IPS-NIHi7 (cell line): Measurements from ENCODE around the gene KRTAP4-5.
"Not testable (repeated sequence)": the region's sequence is repeated elsewhere in the genome, so short reads cannot be mapped to it uniquely, and the experiment has no call there.

Experiments
- DNase-seq: peaks from one replicate; pipeline ENCODE4 v3.0.0; 2012; ENCODE audit warnings: mixed read lengths; ENCODE audit errors: extremely low spot score

KRTAP4-5 gene

GRCh38 chr17:41147531-41148204 is 2.0 kb downstream of the KRTAP4-5 start:
- DNase-seq = no peak

GRCh38 chr17:41145261-41145660 is 4.4 kb downstream of the KRTAP4-5 start:
- no peak for DNase-seq

DNA sequence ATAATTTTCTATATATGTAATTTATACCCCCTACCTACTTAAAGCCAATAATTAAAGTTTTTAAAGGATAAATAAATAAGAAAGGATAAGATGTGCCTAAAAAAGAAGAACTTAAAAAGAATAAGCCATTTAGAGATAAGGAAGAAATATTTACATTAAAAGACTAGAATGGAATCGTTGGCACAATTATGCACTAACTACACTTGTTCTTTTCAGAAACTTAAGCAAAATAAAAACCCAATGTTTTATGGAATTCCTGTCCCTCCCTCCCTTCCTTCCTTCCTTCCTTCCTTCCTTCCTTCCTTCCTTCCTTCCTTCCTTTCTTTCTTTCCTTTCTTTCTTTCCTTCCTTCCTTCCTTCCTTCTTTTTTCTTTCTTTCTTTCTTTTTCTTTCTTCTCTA is 4.8 kb downstream of the KRTAP4-5 start:
- no peak for DNase-seq

DNA sequence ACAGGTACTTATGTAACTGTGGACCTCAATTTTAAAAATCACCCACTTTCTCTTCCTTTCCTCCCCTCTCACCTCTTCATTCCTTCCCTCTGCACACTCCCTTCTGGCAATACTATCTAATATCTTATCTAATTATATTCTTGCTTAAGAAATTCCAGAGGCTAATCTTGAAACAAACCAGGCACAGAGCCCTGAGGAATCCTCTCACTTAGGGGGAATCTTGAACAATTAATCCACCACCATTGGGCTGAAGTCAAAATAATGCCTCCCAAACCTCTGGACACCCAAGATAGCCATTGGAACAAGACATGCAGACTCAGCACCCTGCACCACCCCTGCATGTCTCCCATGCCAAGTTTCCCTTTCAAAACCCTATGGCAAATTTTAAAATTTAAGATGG is 8.3 kb downstream of the KRTAP4-5 start:
- DNase-seq = no peak

- no peak for DNase-seq
Measured at GRCh38 chr17:41140360-41141131, 9.1 kb downstream of the KRTAP4-5 start, which contains the start of gene KRTAP4-6. KRTAP4-6 (minus strand) TSS chr17:41140544; CDS start chr17:41140487, 57 bp downstream.

DNA sequence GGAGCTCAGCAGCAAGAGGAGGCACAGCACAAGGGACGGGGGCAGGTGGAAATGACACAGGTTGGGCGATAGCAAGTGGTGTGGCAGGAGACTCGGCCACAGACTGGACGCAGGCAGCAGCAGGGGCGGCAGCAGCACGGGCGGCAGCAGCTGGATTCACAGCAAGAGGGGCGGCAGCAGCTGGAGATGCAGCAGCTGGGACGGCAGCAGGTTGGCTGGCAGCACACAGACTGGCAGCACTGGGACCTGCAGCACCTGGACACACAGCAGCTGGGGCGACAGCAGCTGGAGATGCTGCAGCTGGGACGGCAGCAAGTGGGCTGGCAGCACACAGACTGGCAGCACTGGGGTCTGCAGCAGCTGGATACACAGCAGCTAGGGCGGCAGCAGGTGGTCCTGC is 9.8 kb downstream of the KRTAP4-5 start:
- not testable (repeated sequence) for DNase-seq

DNA sequence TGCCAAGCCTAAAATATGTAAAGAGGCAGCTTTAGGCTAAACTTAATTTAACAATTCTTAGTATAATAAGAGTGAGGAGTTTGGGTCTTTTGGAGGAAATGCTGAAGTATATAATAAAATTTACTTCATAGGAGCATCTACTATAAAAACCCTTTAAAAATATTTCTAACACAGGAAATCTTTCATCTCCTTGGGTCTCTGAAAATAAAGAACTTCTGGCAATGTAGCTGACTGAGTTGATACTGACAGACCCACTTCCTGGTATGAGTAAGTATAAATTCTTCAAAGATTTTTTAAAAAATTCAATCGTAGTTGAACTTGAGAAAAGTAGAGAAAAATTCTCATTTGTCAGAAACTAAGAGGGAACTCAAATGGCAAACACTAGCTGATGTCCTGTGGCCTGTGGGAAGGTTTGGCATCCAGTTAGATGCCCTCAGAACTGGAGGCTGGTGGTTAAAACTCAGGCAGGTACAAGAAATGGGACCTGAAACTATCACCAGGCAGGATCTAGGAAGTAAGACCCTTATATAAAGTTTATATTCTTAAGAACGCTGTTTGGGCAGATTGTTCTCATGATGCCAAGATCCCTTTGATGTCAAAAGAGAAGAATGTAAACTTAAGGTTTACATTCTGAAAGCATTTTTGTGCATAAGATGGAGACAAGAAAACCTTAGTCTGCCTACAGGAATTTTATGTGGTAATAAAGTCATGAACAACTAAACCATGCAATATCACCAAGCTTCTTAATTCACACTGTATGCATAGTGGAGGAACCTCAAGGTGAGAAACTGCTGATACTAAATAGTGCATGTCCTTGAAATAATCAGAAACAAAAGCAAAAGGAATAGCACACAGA is 15.5 kb downstream of the KRTAP4-5 start:
- no peak for DNase-seq

DNA sequence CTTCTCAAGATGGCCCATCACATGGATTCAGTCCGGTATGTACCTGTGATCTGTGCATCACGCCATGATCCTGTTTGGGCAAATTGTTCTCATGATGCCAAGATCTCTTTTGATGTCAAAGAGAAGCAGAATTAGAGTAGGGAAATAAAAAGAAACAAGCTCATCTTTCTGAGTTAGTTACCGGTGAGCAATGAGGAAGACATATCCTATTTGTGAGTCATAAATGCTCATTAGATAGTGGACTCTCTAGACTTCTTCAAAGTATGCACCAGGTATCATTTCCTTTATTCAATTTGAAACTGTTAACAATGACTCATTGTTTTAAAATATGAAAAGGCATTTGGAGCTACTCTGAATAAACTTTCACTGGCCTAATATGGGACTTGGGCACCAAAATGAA is 17.6 kb downstream of the KRTAP4-5 start:
- no peak for DNase-seq

- no peak for DNase-seq
Measured at GRCh38 chr17:41127371-41127770, 22.3 kb downstream of the KRTAP4-5 start.

DNA sequence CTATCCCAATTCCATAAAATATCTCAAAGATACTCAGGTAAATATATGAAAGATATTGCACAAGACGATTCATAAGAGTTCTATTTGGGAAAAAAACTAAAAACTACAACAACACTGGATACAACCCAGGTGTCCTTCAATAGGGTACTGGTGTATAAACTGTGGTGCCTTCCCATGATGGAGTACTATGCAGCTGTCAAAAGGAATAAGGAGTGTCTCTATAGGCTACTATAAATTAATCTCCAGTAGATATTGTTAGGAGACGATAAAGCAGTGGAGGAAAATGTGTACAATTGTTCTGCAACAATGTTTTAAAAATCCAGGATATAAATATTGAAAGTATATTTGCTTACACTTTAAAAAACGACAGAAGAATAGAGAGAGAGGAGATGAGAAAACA is 23.2 kb downstream of the KRTAP4-5 start:
- no peak for DNase-seq

DNA sequence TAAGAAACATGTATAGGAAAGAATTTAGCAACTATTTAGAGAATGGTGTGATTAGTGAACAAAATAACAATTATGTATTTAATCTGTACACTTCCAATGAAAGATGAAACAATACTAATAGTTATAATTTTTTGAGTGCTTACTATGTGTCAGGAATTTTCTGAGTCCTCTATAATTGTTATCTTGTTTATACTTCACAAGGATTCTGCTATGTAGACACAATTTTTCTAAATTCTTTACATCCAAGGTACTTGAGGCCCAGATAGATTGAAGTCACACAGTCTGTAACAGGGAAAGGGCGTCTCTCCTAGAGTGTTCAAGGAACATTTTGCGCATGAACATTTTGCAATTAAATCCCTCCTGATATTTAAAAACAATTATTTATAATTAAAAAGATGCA is 24.6 kb downstream of the KRTAP4-5 start:
- DNase-seq = no peak

- DNase-seq = not testable (repeated sequence)
Measured at GRCh38 chr17:41123991-41124371, 25.6 kb downstream of the KRTAP4-5 start, which contains the start of gene KRTAP4-12. KRTAP4-12 (minus strand) TSS chr17:41124182; CDS start chr17:41124122, 60 bp downstream.

DNA sequence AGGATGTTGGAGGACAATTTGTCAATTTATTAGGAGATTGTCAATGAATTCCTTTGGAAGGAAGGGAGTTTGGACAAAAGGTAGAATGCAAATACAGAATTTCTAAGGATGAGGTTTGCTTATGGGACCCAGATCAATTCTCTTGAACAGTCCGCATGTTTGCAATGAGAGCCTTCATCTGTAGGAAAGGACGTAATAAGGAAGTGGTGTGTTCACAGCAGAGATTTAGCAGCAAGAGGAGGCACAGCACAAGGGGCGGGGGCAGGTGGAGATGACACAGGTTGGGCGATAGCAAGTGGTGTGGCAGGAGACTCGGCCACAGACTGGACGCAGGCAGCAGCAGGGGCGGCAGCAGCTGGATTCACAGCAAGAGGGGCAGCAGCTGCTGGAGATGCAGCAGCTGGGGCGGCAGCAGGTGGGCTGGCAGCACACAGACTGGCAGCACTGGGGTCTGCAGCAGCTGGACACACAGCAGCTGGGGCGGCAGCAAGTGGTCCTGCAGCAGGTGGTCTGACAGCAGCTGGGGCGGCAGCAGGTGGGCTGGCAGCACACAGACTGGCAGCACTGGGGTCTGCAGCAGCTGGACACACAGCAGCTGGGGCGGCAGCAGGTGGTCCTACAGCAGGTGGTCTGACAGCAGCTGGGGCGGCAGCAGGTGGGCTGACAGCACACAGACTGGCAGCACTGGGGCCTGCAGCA is 26.2 kb downstream of the KRTAP4-5 start:
- DNase-seq = not testable (repeated sequence)

- no peak for DNase-seq
Measured at GRCh38 chr17:41121742-41122141, 27.9 kb downstream of the KRTAP4-5 start.

DNA sequence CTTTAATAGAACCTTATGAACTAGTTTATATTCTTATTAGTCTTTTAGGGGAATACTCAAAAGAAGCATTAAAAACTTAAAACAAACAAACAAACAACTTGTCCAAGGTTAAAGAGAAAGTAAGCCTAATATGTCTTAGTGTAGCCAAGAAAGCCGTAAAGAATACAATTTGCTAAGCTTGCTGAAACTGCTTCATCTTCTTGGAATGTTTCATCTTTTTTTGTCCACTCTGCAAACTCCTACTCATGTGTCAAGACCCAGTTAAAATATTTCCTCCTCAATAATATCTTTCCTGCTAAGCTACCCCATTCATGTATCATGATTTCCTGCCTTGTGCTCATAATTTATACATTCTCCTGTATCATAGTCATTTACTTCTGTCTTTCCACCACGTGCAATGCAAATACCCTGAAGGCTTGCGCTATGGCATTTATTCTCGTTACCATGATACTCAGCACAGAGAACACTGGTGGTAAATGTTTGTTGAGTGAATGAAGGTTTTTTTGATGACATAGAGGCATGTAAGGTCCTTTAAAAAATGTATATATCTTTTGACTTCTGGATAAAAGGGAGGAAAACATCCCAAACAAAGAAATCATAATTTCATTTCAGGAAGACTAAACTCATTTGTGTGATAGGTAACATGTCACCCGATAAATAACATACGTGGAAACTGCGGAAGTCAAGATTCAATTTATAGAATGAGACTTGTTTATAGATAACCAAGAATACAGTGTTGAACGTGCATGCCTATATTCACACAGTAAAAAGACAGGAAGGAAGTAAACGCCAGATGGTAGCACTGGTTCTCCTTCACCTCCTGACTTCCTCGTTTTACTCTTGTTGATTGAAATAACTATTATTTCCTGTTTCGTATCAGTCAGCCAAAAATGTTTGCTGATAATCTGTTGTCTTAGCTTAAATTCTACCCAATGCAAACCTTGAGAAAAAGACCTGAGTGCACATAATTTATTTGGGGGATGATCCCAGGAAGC is 29.6 kb downstream of the KRTAP4-5 start:
- not testable (repeated sequence) for DNase-seq

- DNase-seq = no peak
Measured at GRCh38 chr17:41118721-41119120, 30.9 kb downstream of the KRTAP4-5 start.

DNA sequence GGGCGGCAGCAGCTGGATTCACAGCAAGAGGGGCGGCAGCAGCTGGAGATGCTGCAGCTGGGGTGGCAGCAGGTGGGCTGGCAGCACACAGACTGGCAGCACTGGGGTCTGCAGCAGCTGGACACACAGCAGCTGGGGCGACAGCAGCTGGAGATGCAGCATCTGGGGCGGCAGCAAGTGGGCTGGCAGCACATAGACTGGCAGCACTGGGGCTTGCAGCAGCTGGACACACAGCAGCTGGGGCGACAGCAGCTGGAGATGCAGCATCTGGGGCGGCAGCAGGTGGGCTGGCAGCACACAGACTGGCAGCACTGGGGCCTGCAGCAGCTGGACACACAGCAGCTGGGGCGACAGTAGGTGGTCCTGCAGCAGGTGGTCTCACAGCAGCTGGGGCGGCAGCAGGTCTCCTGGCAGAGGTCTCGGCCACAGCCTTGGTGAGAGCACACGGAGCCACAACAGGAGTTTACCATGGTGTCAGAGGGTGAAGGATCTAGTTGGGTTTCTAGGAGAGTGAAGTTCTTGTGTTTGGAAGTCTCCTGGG is 31.7 kb downstream of the KRTAP4-5 start, which contains the start of gene KRTAP4-11:
Gene KRTAP4-11, minus strand, starts transcription at position 528 of the 541 bp plus-strand sequence. Its CDS starts 58 bp downstream, at position 470.
- DNase-seq = not testable (repeated sequence)

GRCh38 chr17:41116297-41116696 is 33.3 kb downstream of the KRTAP4-5 start:
- DNase-seq = no peak

DNA sequence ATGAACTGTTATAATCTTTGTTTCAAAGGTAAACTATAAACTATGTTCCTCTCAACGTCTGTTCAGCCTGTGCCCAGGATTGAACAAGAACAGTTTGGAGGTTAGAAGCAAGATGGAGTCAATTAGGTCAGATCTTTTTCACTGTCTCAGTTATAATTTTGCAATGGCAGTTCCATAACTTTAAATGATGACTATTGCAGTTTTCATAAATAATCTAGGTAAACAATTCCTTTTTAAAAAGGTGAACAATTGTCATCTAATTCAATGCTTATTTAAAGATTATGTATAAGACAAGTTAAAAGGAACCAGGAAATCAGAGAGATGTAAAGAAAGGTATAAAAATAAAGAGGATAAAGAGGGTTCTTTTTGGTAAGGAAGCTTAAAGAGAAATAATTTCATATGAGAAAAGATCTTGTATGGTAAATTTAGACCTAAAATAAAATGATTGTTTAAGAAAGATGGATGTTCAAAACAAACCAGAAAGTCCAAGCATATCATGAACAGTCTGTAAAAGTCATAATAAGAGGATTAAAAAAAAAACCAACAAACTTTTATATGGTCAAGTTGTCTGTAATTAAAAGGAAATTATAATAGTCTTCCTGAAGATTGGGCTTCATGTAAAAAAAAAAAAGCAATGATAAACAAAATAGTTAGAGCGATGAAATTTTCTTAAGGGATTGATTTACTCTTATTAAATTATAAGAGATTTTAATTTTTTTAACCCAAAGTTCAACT is 38.3 kb downstream of the KRTAP4-5 start:
- no peak for DNase-seq
